Astrocyte of the hippocampus (primary cell): ENCODE data around the gene FAM174B.
"Not testable (repeated sequence)": the region's sequence is repeated elsewhere in the genome, so short reads cannot be mapped to it uniquely, and the experiment has no call there.

Experiments used
- DNase-seq: peaks from one replicate; pipeline ENCODE4 v3.0.0; 2011; ENCODE audit warnings: low read depth, low spot score

Gene FAM174B

DNA sequence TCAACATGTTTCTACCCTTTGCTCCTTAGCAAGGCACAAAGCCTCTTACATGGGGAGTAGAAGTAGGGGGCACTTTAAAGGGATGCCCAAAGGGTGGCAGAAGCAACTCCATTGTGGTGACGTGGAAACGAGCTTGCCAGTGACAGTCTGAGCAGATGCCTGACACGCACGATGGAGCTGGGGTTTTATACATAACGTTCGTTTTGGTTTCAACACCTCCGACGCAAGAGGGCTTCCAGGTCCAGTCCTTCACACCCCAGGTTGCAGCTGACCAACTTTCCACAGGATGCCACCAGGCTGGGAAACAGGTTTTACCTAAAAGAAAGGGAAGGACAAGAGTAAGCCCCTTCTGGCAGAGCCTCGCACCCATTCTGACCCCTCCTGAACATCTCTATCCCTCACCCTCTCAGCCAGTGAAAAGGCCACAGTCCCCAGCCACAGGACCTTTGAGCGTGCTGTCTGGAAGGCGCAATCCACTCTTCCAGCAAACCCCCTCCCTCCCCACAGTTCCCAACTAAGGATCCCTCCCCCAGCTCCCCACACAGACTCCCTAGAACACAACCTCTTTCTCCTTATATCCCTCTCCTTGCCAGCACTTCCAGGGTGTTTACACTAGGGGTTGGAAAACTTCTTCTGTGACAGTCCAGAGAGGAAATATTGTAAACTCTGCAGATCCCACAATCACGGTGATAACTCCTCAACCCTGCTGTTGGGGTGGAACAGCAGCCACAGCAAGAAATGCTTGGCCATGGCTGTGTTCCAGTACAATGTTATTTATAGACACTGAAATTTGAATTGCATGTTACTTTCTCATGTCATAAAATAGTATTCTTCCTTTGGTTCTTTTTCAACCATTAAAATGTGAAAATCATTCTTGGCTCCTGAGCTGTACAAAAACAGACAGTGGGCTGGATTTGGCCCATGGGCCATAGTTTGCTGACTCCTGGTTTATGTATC lies 36.2 kb downstream of the FAM174B start:
- DNase-seq, result peak; percentile 50

DNA sequence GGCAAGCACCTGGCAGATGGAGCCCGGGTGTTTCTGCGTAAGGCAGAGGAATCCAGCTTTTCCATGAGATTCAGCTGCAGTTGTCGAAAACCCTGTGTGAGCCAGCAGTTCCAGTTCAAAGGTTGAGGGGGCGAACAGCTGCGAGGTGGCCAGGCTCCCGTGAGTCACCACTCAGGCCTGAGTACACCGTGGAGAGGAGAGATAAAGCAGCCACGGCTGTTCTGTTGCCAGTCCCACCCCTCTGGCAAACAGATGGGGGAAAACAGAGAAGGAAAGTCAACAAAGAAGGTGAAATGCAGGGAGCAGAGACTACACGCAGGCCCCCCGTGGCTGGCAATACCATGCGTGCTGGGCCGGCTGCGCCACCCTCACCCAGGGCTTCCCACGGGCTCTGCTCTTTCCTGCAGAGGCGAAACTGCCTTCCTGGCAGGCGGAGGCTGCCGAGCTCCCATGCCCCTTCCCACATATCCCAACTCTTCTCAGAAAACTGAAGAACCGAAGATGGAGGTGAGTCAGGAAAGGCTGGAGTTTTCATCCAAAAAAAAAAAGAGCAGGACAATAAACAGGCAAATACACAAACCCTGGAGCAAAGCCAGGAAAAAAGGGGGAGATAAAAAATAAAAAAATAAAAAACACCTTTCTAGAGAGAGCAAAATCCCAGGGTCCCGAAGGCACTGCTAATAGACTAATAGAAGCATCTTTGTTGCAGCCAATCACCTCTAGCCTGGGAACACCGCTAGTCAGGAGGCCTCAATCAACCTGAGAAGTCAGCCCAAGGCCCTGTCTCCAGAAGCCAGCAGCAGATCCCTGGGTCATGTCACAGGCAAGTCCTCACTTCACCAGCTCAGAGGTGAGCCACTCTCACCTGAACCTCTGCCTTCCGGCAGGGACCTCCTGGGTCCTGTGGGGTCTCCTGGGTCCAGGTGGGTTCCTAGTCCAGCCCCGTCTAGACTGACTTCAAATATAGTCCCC lies 37.7 kb downstream of the FAM174B start:
- DNase-seq, result peak; percentile 72

- DNase-seq, result no peak
Observed at GRCh38 chr15:92616621-92617548, 38.7 kb downstream of the FAM174B start.

- DNase-seq, result no peak
Observed at GRCh38 chr15:92614791-92615785, 40.5 kb downstream of the FAM174B start.

- DNase-seq, result no peak
Observed at GRCh38 chr15:92614301-92614700, 41.3 kb downstream of the FAM174B start.

DNA sequence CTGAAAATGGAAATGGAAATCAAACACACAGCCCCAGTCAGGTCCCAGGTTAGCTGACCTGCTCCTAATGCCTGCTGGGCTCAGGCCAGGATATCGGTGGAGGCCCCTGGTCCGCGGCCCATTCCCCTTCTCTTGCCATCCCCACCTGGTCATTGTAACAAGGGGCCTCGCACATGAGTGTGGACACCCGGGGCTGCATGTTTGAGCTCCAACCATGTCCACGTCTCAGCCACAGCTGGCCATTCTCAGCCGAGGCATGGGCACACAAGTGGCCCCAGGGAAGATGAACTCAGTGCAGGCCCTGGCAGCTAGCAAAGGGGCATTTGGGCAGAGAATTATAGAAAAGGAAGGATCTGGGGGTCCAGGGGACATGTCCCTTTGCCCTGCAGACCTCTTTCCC lies 41.7 kb downstream of the FAM174B start:
- DNase-seq, result no peak

DNA sequence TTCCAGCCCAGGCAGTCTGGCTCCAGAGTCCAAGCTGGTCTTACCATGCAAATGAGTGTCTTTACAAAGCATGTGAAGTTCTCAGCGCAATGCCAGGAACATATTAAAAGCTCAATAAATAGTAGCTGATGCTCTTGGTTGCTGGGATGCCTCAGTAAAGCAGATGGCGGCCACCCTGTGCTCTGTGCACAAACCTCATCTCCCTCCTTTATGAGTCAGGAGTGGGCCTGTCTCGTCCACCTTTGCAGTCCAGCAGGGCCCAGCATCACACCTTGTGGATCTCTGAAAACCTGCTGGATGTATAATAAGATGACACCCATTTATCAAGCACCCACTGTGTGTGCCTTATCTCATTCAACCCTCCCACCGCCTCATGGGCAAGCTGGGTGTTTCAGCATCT lies 42.7 kb downstream of the FAM174B start:
- DNase-seq, result no peak

- DNase-seq, result no peak
Observed at GRCh38 chr15:92611995-92612745, 43.4 kb downstream of the FAM174B start.

DNA sequence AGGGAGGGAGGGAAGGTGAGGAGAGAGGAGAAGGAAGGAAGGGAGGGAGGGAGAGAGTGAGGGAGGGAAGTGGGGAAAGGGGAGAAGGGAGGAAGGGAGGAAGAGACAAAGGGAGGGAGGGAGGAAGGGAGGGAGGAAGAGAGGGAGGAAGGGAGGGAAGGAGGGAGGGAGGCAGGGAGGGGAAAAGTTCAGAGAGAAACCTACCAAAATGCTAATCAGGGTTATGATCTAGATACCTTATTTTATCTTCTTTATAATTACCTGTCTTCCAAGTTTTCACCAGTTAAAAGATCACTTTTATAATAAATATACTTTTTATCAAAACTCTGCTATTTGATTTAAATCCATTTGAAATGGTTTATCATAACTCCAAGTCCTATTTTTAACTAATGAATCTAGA lies 44.4 kb downstream of the FAM174B start:
- DNase-seq, result no peak

DNA sequence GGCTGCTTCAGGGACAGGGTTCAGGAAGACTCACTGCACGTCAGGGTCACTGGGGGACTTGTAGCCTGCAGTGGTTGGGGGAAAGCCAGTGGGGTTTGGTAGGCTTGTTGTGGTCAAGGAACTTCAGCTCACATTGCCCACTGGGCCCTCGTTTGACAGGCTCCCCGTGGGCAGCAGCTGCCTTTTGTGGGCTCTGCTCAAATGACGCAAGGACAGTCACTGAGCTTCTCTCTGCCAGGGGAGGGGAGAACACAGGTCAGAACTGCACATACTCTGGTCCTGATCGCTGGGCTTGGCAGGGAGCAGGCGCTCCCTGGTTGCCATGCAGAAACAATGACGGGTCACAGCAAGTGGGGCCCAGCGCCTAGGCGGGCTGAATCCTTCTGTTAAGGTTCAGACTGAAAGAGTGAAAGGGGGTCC lies 45.5 kb downstream of the FAM174B start:
- no peak for DNase-seq

DNA sequence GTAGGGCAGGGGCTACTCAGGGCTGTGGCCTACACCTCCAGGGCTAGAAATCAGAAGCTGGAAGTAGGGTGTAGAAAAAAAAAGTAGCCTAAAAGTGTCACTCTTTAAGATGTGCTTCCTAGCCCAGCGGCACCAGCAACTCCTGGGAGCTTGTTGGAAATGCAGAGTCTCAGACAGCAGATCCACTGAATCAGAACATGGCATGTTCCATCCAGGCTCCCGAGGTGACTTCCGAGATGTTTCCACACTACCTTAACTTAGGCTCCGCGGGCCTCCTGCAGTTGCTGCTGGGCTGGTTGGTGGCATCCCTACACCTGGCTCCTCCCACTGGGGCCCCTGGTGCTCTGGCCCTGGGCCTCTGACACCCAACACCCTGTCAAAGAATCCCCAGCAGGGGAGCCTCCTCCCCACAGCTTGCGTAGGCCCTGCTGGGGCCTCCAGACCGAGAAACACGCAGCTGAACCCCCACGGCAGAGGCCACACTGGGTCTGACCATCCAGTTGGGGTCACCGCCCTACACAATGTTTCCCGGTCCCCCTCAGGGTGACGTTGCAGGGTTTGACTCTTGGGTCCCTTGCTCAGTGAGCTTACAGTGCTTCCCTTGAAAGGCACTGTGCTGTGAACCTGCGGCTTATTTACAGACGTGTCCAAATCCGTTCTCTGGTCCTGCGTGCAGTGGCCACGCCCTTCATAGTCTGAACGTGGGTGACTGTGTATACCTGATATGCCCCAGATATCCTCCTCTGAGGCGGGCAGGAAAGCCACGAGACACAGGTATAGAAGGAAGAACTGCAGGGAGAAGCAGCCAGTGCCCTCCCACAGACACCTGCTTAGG lies 46.5 kb downstream of the FAM174B start:
- no peak for DNase-seq

DNA sequence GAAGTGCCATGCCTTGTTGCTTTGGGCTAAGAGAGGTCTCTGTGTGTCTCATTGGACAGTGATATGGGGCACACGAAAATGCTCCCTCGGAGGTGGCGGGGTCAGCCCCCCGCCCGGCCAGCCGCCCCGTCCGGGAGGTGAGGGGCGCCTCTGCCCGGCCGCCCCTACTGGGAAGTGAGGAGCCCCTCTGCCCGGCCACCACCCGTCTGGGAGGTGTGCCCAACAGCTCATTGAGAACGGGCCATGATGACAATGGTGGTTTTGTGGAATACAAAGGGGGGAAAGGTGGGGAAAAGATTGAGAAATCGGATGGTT lies 48.8 kb downstream of the FAM174B start:
- not testable (repeated sequence) for DNase-seq

- no peak for DNase-seq
Observed at GRCh38 chr15:92606126-92606835, 49.3 kb downstream of the FAM174B start.

- DNase-seq, result no peak
Observed at GRCh38 chr15:92605225-92605944, 50.2 kb downstream of the FAM174B start.

- DNase-seq, result no peak
Observed at GRCh38 chr15:92603743-92604470, 51.7 kb downstream of the FAM174B start.

GRCh38 chr15:92603278-92603677 lies 52.3 kb downstream of the FAM174B start:
- no peak for DNase-seq

DNA sequence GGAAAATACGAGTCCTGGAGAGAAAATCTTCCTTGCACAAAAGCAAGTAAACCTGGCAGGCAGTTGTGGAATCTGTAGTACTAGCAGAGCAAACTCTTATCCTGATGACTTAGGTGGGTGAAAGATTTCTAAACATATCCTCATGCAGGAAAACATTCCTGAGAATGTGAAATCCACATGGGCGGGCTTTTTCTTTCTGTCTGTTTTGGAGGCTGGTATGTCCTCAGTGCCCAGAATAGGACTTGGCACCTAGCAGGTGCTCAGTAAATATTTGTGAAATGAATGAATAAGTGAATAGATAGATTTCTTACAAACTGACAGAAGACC lies 53.3 kb downstream of the FAM174B start:
- no peak for DNase-seq
